GM18526 (cell line): Measurements from ENCODE around the gene SF1.

ENCODE experiments used
- POLR2A ChIP-seq: IDR thresholded peaks from 3 replicates; pipeline ENCODE4 v1.6.1; 2011; ENCODE audit not compliant: insufficient read length; ENCODE audit errors: extremely low read depth

Gene SF1

DNA sequence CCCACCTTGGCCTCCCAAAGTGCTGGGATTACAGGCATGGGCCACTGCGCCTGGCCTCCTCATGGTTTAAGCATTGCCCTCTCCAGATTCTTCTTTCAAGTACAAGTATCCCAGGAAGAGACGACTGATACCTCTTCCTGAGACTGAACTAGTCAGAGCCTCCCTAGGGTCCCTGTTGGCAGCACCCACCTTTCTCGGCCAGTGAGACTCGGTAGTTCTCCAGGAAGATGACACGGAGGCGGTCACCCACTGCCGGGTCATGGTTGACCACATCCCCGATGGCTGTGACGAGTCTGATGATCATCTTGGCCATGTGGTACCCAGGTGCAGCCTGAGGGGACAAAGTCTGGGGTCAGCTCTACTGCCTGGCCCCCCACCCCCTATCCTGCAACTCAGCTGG is 27.2 kb downstream of the SF1 start:
- no peak for TF ChIP-seq POLR2A

GRCh38 chr11:64750361-64751054 is 27.8 kb downstream of the SF1 start:
- TF ChIP-seq POLR2A = no peak

GRCh38 chr11:64747961-64748665 is 30.2 kb downstream of the SF1 start:
- no peak for TF ChIP-seq POLR2A

GRCh38 chr11:64746486-64746885 is 31.9 kb downstream of the SF1 start:
- no peak for TF ChIP-seq POLR2A

GRCh38 chr11:64745521-64746328 is 32.6 kb downstream of the SF1 start:
- TF ChIP-seq POLR2A = no peak

DNA sequence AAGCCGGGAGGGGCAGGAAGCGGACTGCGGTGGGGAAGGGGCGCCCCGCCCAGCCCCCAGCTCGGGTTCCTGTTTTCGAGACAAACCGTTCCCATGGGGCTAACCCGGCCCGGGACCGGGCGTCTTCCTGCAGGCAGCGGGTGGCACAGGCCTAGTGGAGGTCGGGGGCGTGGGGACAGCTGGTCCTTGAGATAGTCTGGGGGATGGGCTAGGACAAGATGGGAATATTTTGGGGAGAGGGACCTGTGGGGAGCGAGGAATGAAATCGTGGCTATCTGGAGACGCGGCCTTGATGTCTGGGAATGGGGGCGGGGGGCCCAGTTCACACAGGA is 33.2 kb downstream of the SF1 start:
- TF ChIP-seq POLR2A = no peak

GRCh38 chr11:64744544-64745188 is 33.7 kb downstream of the SF1 start:
- no peak for TF ChIP-seq POLR2A

DNA sequence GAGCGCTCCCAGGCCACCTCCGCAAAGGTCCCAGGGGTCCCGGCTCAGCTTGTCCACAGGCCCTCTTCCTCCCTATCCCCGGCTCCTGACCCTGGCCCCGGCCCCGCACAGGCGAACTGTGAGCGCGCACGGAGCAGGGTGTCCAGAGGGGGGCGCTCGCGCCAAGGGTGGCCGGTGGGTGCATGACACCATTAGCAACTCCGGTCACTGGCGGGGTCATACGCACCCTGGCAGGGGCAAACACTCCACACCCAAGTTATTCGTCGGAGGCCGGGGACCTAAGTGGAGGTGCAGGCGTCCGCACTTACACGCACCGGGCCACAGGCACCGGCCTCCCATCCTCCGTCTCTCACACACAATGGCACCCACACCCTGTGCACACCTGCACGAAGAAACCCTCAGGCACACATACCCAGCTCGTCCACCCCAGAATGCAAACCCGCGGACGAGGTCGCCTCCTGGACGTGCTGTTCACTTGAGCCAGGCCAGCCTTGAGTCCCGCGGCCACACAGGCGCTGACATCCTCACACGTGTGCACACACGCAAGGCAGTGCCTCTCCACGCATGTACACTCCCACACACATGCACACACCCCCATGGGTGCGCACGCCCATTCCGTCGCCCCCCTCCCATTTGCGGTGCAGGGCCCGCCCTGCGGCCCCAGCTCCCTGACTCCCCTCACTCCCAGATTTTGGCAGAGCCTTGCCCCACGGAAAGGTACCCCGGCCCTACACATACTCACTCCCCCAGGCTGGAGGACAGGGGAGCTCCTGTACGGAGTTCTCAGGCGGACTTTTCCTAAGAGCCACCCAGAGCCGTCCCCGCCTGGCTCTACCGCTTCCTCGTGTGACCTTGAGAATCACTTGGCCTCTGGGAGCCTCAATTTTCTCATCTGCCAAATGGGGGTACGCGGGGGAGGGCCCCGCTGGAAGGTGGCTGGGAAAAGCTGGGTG is 34.5 kb downstream of the SF1 start, which contains the start of gene RASGRP2:
RASGRP2 (minus strand) TSS at position 552 of the 953 bp plus-strand sequence. CDS start 1,276 bp downstream, outside the sequence.
- TF ChIP-seq POLR2A = no peak

GRCh38 chr11:64742889-64743590 is 35.3 kb downstream of the SF1 start:
- no peak for TF ChIP-seq POLR2A

- no peak for TF ChIP-seq POLR2A
Observed at GRCh38 chr11:64742087-64742888, 36.1 kb downstream of the SF1 start.

GRCh38 chr11:64741375-64742086 is 36.8 kb downstream of the SF1 start:
- no peak for TF ChIP-seq POLR2A

GRCh38 chr11:64739871-64740270 is 38.5 kb downstream of the SF1 start:
- no peak for TF ChIP-seq POLR2A
